Hepatic stellate cell (primary cell): ENCODE measurements around the gene UBE2M.
"Not testable (repeated sequence)": the region's sequence is repeated elsewhere in the genome, so short reads cannot be mapped to it uniquely, and the experiment has no call there.

Source experiments
- DNase-seq: peaks from one replicate; pipeline ENCODE4 v3.0.0; 2011; ENCODE audit warnings: low spot score

UBE2M gene

GRCh38 chr19:58513213-58513693, 45.2 kb downstream of the UBE2M start:
- no peak for DNase-seq

- DNase-seq = no peak
Measured at GRCh38 chr19:58511353-58512208, 46.8 kb downstream of the UBE2M start, which contains the start of gene SLC27A5. SLC27A5 (minus strand) TSS chr19:58511992; CDS start chr19:58511955, 37 bp downstream.

GRCh38 chr19:58510084-58510862, 48.1 kb downstream of the UBE2M start:
- DNase-seq = no peak

- no peak for DNase-seq
Measured at GRCh38 chr19:58509731-58510083, 48.7 kb downstream of the UBE2M start.

GRCh38 chr19:58507602-58508223, 50.7 kb downstream of the UBE2M start:
- DNase-seq = not testable (repeated sequence)
